Neural cell (in vitro differentiated cells): ENCODE measurements around the gene SAP30BP. TPM values are rescaled to one million over a fixed set of nuclear protein-coding genes. Genes with fewer than 3 reads are reported as not detected.

Source experiments
- H2AFZ ChIP-seq: fragments of 200-600, 300-800 bp; sonication (generic), shearing (Covaris generic); 2 replicates; pipeline ENCODE4 v1.6.0; 2014; ENCODE audit warnings: low read depth, mild to moderate bottlenecking, antibody characterized with exemption, low read length, moderate library complexity
- H3F3A ChIP-seq: fragments of 200-600 bp; shearing (Covaris generic); 2 replicates; pipeline ENCODE4 v1.6.1; 2016; ENCODE audit warnings: mild to moderate bottlenecking, moderate library complexity, mixed read lengths, antibody characterized with exemption, low read length; ENCODE audit not compliant: insufficient read depth, poor library complexity, severe bottlenecking
- H3K27ac ChIP-seq: fragments of 200-600, 300-800 bp; sonication (generic), shearing (Covaris generic); 2 replicates; pipeline ENCODE4 v1.5.1; 2014; ENCODE audit warnings: mild to moderate bottlenecking, low read length, moderate library complexity
- H3K27me3 ChIP-seq: fragments of 300-800, 200-600 bp; sonication (generic), shearing (Covaris generic); 2 replicates; pipeline ENCODE4 v1.6.0; 2014; ENCODE audit warnings: mild to moderate bottlenecking, low read depth, low read length, moderate library complexity; ENCODE audit not compliant: insufficient read depth
- H3K36me3 ChIP-seq: fragments of 300-800, 200-600 bp; sonication (generic), shearing (Covaris generic); 2 replicates; pipeline ENCODE4 v1.5.1; 2014; ENCODE audit warnings: mild to moderate bottlenecking, antibody characterized with exemption, low read length, moderate library complexity; ENCODE audit not compliant: insufficient read depth
- H3K4me2 ChIP-seq: fragments of 300-800, 200-600 bp; sonication (generic), shearing (Covaris generic); 2 replicates; pipeline ENCODE4 v1.6.0; 2014; ENCODE audit warnings: mild to moderate bottlenecking, low read length
- H3K4me3 ChIP-seq: fragments of 300-800, 200-600 bp; sonication (generic), shearing (Covaris generic); 2 replicates; pipeline ENCODE4 v1.5.1; 2014; ENCODE audit warnings: mild to moderate bottlenecking, low read length, moderate library complexity
- H3K79me2 ChIP-seq: fragments of 200-600 bp; shearing (Covaris generic); replicated peaks from 2 replicates; pipeline ENCODE4 v1.6.0; 2014; ENCODE audit warnings: mild to moderate bottlenecking, low read length, moderate library complexity; ENCODE audit not compliant: insufficient read depth
- H3K9ac ChIP-seq: fragments of 300-800, 200-600 bp; sonication (generic), shearing (Covaris generic); 2 replicates; pipeline ENCODE4 v1.6.1; 2016; ENCODE audit warnings: mild to moderate bottlenecking, low read length, mixed read lengths
- H3K9me2 ChIP-seq: fragments of 200-600 bp; shearing (Covaris generic); 2 replicates; pipeline ENCODE4 v1.6.1; 2016; ENCODE audit warnings: mild to moderate bottlenecking, low read length, mixed read lengths; ENCODE audit not compliant: insufficient read depth
- H3K9me3 ChIP-seq: fragments of 200-600, 300-800 bp; sonication (generic), shearing (Covaris generic); 2 replicates; pipeline ENCODE4 v1.6.1; 2016; ENCODE audit warnings: mild to moderate bottlenecking, mixed run types, low read length, moderate library complexity, mixed read lengths
- H4K20me1 ChIP-seq: fragments of 200-600 bp; shearing (Covaris generic); 2 replicates; pipeline ENCODE4 v1.6.1; 2016; ENCODE audit warnings: mild to moderate bottlenecking, mixed run types; ENCODE audit not compliant: insufficient read depth
- EP300 ChIP-seq: fragments of 450-650 bp; conservative IDR thresholded peaks from 2 replicates; pipeline ENCODE4 v1.6.1; 2014; ENCODE audit warnings: antibody characterized with exemption, mild to moderate bottlenecking, moderate library complexity; ENCODE audit not compliant: poor library complexity, severe bottlenecking
- EZH2 ChIP-seq: fragments of 200-600, 300-800 bp; shearing (Covaris generic), sonication (generic); IDR thresholded peaks from 2 replicates; pipeline ENCODE4 v1.6.1; 2014; ENCODE audit warnings: antibody characterized with exemption, low read length, borderline replicate concordance, mild to moderate bottlenecking; ENCODE audit not compliant: insufficient read depth, poor library complexity, severe bottlenecking
- MXI1 ChIP-seq: fragments of 450-650 bp; conservative IDR thresholded peaks from 2 replicates; pipeline ENCODE4 v1.6.1; 2014; ENCODE audit warnings: antibody characterized with exemption, mild to moderate bottlenecking; ENCODE audit not compliant: poor library complexity, severe bottlenecking
- POLR2AphosphoS5 ChIP-seq: IDR thresholded peaks from 2 replicates; pipeline ENCODE4 v1.6.1; 2012
- RAD21 ChIP-seq: fragments of 450-650 bp; conservative IDR thresholded peaks from 2 replicates; pipeline ENCODE4 v1.6.1; 2014; ENCODE audit warnings: antibody characterized with exemption, mild to moderate bottlenecking, moderate library complexity
- REST ChIP-seq: IDR thresholded peaks from 2 replicates; pipeline ENCODE4 v1.6.1; 2012; ENCODE audit warnings: borderline replicate concordance
- SMC3 ChIP-seq: fragments of 450-650 bp; conservative IDR thresholded peaks from 2 replicates; pipeline ENCODE4 v1.6.1; 2014; ENCODE audit warnings: antibody characterized with exemption, mild to moderate bottlenecking, moderate library complexity; ENCODE audit not compliant: poor library complexity
- TAF1 ChIP-seq: IDR thresholded peaks from 2 replicates; pipeline ENCODE4 v1.6.1; 2012; ENCODE audit warnings: low read depth
- polyA plus RNA-seq: library from polyadenylated mRNA; depleted of rRNA; stranded (reverse); fragments of >200 nt; gene quantifications from 2 replicates; pipeline ENCODE4 v1.2.3, GENCODE V29; 2014
- TF ChIP-seq, protein P1 (sequence below): fragments of 450-650 bp; IDR thresholded peaks from 2 replicates; pipeline ENCODE4 v1.5.1; 2014; ENCODE audit warnings: antibody characterized with exemption, mild to moderate bottlenecking, moderate library complexity; ENCODE audit not compliant: poor library complexity, severe bottlenecking

The SAP30BP gene
- polyA plus RNA-seq, 1 donor from 2014 or later: 156 TPM

DNA sequence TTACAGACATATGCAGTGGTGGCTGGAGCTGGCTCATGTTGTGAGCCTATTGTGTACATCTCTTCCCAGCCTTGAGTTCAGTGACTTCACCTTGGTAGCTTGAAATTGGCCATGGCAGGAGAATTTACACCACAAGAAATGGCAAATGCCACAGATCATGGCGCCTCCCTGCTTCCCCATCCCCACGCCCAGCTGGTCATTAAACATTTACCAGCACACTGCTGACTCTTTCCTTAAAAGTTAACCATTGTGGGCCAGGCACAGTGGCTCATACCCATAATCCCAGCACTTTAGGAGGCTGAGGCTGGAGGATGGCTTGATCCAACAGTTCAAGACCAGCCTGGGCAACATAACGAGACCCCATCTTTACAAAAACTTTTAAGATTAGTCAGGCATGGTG lies 31.5 kb downstream of the SAP30BP start:
- Histone ChIP-seq H4K20me1 (no peaks in the 10 kb centered on the region), H3K4me2 (no peak overlapping the region), H3K36me3 (peaks cover 3% of the 10 kb centered on the region), H3K9me3 (no peaks in the 10 kb centered on the region), H3K9me2 (no peaks in the 10 kb centered on the region), H3K79me2 (no peaks in the 10 kb centered on the region), H3K9ac (no peak overlapping the region), H3K4me3 (no peak overlapping the region), H2AFZ (no peak overlapping the region), H3K27ac (no peak overlapping the region), H3F3A (no peaks in the 10 kb centered on the region), H3K27me3 (no peaks in the 10 kb centered on the region)
- TF ChIP-seq RAD21: no peak
- no peak for TF ChIP-seq EZH2
- TF ChIP-seq TAF1: no peak
- TF ChIP-seq POLR2AphosphoS5: no peak
- TF ChIP-seq, protein P1, sequence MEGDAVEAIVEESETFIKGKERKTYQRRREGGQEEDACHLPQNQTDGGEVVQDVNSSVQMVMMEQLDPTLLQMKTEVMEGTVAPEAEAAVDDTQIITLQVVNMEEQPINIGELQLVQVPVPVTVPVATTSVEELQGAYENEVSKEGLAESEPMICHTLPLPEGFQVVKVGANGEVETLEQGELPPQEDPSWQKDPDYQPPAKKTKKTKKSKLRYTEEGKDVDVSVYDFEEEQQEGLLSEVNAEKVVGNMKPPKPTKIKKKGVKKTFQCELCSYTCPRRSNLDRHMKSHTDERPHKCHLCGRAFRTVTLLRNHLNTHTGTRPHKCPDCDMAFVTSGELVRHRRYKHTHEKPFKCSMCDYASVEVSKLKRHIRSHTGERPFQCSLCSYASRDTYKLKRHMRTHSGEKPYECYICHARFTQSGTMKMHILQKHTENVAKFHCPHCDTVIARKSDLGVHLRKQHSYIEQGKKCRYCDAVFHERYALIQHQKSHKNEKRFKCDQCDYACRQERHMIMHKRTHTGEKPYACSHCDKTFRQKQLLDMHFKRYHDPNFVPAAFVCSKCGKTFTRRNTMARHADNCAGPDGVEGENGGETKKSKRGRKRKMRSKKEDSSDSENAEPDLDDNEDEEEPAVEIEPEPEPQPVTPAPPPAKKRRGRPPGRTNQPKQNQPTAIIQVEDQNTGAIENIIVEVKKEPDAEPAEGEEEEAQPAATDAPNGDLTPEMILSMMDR: no peak
- TF ChIP-seq MXI1: no peak
- TF ChIP-seq SMC3: no peak
- TF ChIP-seq REST: no peak
- TF ChIP-seq EP300: no peak

GRCh38 chr17:75701288-75701687 lies 34.1 kb downstream of the SAP30BP start:
- no peak overlapping the region for H3K27ac ChIP-seq
- H3K79me2 ChIP-seq: no peaks in the 10 kb centered on the region
- no peaks in the 10 kb centered on the region for H3K27me3 ChIP-seq
- no peak overlapping the region for H3K9ac ChIP-seq
- peaks cover 3% of the 10 kb centered on the region for H3K36me3 ChIP-seq
- no peaks in the 10 kb centered on the region for H4K20me1 ChIP-seq
- no peaks in the 10 kb centered on the region for H3F3A ChIP-seq
- no peaks in the 10 kb centered on the region for H3K9me2 ChIP-seq
- H3K4me2 ChIP-seq: no peak overlapping the region
- TF ChIP-seq, protein P1: no peak
- no peak for TF ChIP-seq POLR2AphosphoS5
- no peak for TF ChIP-seq SMC3
- no peak for TF ChIP-seq MXI1
- no peak overlapping the region for H2AFZ ChIP-seq
- H3K4me3 ChIP-seq: no peak overlapping the region
- H3K9me3 ChIP-seq: no peaks in the 10 kb centered on the region
